HG02870 (cell line): ENCODE data around the gene MEIS2.

Experiments used
- ATAC-seq: cut with Tn5 transposase; IDR thresholded peaks from one replicate; pipeline ENCODE4 v1.9.1; 2021; ENCODE audit warnings: mild to moderate bottlenecking, moderate library complexity; ENCODE audit not compliant: unreplicated experiment

The MEIS2 gene

DNA sequence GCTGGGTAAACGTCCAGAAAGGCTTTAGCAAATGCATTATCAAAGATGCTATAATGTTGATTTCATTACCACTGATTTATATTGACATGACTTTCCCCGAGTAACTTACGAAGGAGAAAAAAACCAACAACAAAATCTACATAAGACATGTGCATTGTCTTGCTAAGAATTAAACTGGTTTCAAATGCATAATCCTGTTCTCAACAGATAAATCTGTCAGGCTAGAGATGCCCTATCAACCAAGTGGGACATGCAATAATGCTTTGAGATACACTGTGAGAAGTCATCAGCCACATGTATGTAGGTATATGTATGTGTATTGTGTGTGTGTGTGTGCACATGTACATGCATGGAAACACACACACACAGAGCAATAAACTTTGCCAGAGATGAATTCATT lies 195.6 kb downstream of the MEIS2 start:
- no peak for ATAC-seq

GRCh38 chr15:36903922-36904556 lies 196.3 kb downstream of the MEIS2 start:
- no peak for ATAC-seq

GRCh38 chr15:36903195-36903594 lies 197.2 kb downstream of the MEIS2 start:
- no peak for ATAC-seq

- ATAC-seq: no peak
These were observed 199.3 kb downstream of the MEIS2 start for GRCh38 chr15:36901012-36901411.

- no peak for ATAC-seq
These were observed 200.7 kb downstream of the MEIS2 start for GRCh38 chr15:36899696-36900095.

GRCh38 chr15:36898536-36899126 lies 201.7 kb downstream of the MEIS2 start:
- no peak for ATAC-seq

- no peak for ATAC-seq
These were observed 202.5 kb downstream of the MEIS2 start for GRCh38 chr15:36897834-36898233.

DNA sequence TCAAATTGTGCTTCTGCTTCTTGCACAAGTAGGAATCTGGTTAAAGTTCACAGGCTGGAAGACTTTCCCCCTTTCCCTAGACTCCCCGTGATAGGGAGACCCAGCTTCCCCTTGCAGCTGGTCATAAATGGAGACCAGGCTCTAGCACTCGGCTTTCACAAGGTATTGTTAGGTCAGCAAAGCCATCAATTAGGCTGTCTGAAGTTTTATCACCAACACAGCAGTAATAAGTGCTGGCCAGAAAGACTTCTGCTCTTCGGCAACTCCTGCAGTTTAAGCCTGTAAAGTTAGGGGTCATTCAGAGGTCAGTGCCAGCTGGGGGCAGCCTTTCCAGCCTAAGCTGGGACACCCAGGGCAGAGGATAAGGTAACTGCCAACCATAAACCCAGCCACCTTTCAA lies 203.4 kb downstream of the MEIS2 start:
- ATAC-seq: no peak

- no peak for ATAC-seq
These were observed 206.3 kb downstream of the MEIS2 start for GRCh38 chr15:36894075-36894474.

DNA sequence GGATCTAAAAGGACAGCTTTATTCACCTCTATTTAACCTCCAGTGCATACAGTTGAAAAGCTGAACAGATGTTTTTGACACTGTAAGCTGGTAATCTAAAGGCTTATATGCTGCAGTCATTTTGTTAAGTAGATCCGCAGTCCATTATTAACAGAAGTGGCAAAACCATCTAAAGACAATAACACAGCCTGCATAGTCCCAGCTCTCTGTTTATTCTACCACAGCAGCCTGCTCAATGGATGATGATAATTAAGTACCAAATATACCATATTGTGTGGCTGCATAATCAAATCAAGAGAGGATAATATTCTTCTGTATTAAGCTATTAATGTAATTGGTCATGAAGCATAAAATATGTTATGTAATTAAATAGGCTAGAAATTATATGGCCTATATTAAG lies 207.1 kb downstream of the MEIS2 start:
- ATAC-seq: no peak

DNA sequence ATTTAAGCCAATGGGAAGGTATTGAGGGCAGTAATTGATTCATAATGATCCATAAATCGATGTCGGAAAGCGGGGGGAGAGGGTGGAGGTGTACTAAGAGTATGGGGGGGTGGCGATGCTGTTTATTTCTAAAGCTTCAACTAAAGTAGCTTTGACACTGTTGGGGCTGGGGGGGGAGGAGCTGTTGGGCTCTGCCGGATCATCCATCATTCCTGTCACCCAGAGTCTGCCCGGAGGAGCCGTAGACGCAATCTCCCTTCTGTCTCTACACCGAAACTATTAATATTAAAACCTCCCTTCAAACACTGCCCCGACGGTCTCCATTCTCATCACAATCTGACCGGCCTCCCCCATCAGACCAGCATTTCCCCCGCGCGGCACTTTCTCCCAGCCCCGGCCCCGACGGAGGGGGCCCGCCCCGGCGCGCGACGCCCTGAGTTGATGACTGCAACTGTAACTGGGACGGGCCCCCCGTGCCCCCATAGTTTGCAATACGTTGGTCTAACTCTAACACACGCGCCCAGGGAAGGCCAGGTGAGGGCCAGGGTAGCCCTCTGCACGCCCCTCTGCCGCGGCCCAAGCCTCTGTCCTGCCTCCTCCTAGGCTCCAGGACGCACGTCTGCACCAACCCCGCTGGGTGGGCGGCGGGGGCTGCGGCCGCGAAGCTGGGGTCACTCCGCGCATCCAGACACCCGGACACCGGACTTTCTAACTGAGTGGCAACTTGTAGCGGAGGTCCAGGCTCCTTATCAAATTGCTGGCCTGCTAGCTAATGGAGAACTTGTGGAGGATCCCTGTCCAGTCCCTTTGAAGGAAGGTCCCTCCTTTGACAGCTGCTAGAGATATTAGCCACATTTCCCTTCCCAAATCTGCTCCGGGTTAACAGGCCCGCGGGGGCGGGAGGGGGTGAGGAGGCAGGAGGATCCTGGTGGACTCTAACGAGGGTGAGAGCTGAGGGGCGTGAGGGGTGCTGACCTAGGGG lies 212.0 kb downstream of the MEIS2 start:
- no peak for ATAC-seq

- no peak for ATAC-seq
These were observed 213.0 kb downstream of the MEIS2 start for GRCh38 chr15:36887214-36887961.

GRCh38 chr15:36886701-36887100 lies 213.6 kb downstream of the MEIS2 start:
- ATAC-seq: no peak

DNA sequence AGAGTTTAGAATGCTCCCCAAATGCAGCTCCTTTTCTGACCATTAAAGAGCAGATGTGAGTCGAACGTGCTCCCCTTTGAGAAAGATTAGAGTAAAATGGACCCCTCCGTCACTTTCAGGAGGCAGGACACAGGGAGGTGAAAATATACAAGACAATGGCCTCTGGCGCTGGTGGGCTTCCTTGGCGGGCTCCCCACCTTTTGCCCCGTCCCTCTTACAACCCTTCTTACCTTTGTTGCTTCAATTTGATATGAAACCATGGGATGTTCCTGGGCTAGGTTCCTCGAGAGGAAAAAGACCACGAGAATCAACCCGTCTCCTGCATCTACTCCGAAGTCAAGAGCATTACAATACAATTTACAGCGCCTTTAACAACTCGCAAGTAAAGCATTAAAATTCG lies 214.2 kb downstream of the MEIS2 start:
- ATAC-seq: no peak

DNA sequence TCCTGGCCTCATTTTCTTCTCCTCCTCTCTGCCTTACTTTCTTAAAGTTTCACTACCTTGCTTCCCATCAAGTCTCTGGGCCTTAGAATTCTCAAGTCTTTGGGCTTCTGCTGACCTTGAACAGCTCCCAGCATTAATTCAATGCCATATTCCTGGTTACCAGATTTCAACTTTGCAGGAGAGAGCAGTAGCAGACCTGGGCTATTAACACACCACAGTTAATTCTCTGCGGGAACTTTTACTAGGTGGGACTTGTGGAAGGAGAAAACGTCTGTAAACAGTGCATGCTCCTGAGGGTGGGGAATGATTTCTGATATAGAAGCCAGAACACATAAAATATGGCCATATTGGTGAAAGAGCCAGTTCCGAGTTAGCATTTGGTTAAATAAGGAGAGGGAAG lies 214.6 kb downstream of the MEIS2 start:
- no peak for ATAC-seq

GRCh38 chr15:36884936-36885635 lies 215.3 kb downstream of the MEIS2 start:
- no peak for ATAC-seq

DNA sequence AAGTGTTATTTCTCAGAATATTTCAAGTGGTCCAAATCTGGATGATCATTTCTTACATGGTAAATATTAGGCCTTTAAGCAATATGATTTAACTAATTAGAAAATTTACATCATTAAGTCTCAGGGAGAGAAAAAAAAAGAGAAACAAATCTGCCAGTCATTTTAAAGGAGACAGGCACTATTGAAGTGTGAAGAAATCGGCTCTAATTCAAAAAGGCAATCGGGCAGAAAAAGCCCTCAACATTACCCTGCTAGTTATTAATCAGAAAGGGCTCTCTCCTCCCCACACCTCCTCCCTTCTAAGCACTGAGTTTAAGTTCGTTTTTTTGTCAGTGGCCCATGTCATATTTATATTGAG lies 215.9 kb downstream of the MEIS2 start:
- no peak for ATAC-seq

DNA sequence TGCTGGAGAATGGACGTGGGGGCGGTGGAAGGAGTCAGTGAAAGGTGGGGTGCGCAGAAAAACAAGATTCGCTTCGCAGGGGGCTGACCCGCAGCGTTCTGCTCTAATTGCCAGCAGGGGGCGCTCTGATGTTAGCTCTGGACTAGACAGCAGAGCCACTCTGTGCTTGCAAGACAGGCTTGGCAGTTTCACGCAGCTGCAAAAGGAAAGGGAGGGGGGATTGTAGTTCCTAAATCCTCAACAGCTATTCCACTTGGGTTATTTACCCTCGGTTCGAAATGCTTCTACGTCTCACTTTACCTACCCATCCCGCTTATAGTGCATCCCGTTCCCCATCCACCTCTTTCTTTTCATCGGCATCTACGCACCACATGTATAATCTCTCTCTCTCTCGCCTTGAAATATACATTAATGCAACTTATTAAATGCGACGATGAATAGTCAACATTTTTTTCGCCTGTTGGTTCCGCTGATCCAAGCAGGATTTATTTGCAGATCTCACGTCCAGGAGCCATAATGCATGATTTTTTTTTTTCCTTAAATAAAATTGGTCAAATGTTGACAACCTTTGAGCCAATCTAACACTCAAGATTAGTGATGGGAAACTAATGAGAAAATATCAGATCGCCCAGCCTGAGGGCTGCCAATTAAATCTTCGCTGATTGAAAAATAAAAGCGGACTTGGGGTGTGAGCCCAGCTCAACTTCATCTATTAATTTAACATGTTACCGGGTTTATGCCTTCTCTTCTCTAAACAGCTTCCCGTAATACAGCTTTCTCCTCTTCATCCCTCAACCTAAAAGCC lies 216.4 kb downstream of the MEIS2 start:
- ATAC-seq: peak; percentile 86

DNA sequence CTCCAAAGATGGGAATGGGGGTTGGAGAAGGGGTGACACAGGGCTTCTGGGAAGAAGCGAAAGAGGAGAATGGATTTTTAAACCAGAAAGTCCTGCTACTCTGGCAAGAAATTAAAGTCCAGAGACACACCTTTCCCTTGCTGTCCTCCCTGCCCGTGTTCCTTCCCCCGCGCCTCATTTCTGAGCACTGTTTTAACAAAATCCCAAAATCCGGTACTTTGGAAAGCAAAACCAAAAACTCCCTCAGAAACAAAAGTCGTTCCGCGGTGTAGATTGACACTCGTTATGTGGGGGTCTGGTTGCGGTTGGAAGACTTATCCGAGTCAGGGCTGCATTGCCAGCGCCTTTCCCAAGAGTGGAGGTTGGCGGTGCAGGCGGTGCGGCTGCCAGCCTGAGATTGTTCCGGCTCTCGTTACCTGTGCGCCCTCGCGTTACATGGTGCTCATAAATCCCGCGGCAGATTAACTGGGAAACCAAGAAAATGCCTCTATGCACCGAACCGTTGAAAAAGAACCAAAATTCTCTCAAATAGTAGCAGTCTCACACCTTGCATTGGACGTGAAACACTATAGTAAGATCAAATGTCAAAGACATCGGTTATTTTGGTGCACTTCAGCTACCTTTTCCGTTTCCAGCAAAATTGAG lies 217.7 kb downstream of the MEIS2 start:
- no peak for ATAC-seq
